ENCODE data around the gene EMP2.
A peak's percentile ranks its signal among the peaks of the same experiment; 100 is the strongest.
"Not testable (repeated sequence)": the region's sequence is repeated elsewhere in the genome, so short reads cannot be mapped to it uniquely, and the experiment has no call there.

The EMP2 gene

DNA sequence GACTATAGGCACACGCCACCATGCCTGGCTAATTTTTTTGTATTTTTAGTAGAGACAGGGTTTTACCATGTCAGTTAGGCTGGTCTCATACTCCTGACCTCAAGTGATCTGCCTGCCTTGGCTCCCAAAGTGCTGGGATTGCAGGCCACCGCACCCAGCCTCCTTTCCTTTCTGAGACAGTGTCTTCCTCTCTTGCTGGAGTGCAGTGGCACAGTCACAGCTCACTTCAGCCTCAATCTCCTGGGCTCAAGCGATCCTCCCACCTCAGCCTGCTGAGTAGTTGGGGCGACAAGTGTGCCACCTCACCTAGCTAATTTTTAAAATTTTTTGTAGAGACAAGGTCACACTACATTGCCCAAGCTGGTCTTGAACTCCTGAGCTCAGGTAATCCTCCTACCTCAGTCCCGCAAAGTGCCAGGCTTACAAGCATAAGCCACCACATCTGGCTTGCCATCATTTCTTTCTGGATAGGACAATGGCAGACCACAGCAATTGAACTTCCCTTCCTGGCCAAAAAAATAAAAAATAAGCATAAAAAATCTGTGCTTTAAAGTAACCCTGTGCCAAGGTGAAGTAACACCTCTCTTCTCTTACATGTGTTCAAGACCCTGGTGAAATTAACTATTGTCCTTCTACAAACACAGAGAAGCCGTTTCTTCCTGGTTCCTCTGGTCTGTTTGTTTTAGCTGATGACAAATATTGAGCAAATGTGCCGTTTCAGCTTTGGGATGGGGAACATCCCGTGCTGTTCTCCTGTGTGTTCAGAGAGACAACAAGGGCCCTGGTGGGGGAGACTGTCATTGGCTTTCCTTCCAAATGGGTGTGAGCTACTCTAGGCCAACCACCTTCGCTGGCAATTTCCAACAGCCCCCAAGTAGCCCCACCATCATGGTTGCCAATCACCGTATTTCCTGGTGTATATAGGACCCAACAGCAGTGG lies 60.2 kb downstream of the EMP2 start:
- DNase-seq = no peak

DNA sequence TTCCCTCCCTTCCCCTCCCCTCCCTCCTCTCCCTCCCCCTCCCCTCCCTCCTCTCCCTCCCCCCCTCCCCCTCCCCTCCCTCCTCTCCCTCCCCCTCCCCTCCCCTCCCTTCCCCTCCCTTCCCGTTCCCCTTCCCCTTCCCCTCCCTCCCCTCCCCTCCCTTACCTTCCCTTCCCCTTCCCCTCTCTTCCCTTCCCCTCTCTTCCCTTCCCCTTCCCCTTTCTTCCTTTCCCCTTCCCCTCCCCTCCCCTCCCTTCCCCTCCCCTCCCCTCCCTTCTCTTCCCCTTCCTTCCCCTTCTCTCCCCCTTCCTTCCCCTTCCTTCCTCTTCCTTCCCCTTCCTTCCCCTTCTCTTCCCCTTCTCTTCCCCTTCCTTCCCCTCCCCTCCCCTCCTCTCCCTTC lies 61.1 kb downstream of the EMP2 start:
- DNase-seq = no peak

DNA sequence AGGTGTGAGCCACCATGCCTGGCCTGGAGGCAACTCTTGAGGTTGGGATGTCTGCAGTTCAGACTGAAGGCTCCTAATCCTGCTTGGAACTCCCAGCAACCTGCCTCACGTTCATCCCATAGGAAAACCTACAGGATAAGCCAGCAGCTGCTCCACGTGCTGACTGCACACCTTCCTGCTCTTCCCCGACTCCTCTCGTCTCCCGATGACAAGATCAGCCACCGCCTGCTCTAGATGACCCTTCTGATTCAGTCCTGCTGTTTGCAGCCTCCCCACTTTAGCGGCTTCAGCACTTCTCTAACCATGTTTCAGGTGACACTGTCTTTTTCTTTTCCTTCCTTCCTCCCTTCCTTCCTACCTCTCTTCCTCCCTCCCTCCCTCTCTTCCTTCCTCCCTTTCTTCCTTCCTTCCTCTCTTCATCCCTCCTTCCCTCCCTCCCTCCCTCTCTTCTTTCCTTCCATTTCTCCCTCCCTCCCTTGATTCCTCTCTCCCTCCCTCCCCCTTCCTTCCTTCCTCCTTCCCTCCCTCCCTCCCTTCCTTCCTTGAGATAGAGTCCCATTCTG lies 61.8 kb downstream of the EMP2 start:
- DNase-seq = no peak

DNA sequence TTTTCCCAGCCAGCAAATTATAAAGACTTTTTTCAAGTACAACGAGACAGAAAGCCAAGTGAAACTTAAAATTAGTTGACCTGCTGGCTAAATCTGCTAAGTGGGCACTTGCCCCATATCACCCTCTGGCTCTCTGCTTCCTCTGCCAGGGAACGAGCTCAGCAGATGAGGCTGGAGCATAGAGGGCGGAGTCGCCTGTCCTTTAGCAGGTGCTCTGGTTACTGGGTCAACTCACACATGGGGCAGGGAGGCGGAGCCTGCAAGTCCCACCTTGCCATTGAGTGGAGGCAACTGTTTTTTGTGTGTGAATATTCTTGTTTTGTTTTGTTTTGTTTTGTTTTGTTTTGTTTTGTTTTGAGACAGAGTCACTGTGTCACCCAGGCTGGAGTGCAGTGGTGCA lies 62.5 kb downstream of the EMP2 start:
- no peak for DNase-seq

DNA sequence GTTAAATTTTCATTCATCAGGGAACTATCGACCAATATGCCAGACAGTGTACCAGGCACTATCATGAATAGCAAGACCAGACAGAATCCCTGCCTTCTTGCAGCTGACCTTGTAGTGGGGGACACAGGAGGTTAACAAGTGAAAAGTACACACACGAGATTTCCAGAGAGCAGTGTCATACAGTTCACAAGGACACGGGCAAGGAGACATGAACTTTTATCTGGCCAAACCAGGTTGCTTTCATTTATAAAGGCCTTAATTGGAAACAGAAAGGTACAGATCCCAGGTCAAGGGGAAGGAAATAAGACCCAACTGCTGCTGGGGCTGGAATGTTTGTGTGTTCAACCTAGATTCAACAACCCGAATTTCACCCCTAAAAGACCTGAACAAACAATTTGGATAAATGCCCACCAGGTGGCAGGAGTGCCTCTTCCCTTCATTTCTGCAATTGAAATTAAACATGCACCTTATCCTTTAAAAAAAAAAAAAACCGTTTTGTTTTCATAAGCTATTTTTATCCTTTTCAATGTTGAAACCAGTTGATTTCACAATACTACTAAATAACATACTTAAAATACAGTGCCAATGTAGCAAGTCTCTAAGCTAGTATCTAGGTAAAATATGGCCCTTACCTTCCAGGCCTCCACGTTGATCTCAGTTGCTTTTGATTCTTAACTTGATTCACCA lies 65.9 kb downstream of the EMP2 start:
- DNase-seq = peak; percentile 2

DNA sequence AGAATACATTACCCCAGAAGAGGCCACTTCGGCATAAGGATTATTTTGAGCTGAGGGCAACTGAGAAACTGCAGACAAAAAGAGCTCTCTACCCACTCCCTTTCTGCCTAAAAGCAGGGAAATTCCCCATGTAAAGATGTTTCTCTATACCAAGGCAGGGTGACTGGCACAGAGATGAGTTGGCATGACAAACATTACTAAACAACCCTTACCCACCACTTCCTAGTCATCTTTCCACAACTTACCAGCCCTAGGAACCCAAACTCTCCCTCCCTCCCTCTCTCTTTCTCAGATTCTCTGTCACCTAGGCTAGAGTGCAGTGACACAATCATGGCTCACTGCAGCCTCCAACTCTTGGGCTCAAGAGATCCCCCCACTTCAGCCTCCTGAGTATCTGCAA lies 68.6 kb downstream of the EMP2 start:
- no peak for DNase-seq

DNA sequence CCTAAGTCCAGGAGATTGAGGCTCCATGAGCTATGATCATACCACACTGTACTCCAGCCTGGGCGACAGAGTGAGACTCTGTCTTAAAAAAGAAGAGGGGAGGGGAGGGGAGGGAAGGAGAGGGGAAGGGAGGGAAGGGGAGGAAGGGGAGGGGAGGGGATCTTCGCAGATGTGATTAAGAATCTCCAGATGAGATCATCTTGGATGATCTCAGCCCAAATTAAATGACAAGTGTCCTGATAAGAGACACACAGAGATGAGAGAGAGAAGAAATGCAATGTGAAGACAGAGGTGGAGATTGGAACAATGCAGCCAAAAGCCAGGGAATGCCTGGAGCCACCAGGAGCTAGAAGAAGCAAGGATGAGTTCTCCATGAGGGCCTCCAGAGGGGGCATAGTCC lies 70.1 kb downstream of the EMP2 start:
- DNase-seq = no peak

DNA sequence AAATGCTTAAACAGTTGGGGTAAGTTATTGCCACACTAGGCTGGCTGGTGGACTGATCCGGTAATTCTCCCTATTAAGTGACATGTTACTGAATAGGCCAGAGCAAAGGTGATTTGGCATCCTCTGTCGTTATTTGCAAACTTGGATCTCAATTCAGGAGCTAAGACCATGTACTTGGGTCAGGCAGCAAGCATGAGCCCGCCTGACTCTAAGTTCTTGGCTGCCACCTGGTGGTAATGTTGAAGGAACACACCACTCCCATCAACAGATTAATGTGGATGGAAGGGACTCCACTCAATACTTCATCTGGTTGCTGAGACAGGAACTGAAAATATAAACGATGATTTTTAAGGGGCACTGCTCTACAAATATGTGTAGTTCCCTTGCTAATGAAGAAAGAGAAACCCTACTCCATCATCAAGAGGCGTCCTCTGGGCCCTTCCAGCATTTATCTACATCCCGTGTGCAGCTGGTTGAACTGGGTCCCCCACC lies 70.8 kb downstream of the EMP2 start:
- DNase-seq = peak; percentile 27

DNA sequence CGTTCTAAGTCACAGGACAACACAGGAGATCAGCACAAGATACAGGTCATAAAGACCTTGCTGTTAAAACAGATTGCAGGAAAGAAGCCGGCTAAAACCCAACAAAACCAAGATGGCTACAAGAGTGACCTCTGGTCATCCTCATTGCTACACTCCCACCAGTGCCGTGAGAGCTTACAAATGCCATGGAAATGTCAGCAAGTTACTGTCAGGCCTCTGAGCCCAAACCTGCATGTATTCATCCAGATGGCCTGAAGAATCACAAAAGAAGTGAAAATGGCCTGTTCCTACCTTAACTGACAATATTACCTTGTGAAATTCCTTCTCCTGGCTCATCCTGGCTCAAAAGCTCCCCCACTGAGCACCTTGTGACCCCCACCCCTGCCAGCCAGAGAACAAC lies 75.1 kb downstream of the EMP2 start:
- not testable (repeated sequence) for DNase-seq

DNA sequence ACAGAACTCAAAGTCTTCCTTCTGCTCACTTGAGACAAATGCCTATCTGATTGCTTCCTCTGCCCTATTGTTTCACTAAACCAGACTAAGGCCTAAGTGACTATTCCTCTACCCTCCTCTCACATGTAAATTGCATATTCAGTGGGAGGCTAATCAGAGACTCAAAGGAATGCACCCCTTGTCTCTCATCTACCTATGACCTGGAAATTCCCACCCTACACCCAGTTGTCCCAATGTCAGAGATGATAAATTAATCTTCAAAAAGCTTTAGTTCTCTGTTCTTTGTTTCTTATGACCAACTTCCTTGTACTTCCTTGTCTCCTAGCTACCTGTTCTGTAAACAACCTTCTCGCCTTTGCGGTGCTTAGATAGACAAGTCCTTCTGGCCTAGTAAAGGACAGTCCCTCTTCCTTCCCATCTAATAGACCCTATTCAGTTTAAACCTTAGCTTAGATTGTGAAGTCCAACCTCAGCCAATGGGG lies 76.0 kb downstream of the EMP2 start:
- no peak for DNase-seq

DNA sequence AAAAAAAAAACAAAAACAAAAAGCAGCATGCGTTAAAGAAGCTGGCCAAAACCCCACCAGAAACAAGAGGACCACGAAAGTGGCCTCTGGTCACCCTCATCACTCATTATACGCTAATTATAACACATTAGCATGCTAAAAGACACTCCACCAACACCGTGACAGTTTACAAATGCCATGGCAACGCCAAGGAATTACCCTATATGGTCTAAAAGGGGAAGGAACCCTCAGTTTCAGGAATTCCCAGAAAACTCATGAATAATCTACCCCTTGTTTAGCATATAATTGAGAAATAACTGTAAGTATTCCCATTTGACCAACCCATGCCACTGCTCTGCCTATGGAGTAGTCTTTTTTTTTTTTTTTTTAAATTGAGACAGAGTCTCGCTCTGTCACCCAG lies 77.6 kb downstream of the EMP2 start:
- no peak for DNase-seq

DNA sequence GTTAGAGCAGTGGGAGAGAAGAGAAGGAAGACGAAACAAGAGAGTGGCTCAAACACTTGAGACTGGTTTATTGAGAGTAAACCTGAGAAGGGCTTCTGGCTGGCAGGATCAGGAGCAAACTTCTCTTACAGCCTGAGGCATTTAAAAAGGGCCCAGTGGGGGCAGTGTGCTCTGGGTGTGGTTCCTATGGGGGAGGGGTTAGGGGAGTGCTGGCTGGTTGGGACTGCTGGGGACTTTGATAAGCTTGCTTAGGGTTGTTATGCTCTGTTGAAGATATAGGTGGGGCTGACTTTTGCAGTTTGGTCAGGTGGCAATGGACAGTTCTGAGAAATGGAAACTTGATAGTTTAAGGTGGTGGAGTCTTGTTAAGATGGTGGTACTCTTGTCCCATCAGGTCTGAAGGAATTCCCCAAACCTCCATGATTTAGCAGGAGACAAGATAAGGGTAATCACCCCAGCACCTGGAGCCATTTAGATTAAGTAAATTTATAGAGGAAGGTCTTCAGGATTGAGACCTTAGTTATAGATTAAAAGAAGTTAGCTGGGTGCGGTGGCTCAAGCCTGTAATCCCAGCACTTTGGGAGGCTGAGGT lies 79.3 kb downstream of the EMP2 start:
- no peak for DNase-seq

DNA sequence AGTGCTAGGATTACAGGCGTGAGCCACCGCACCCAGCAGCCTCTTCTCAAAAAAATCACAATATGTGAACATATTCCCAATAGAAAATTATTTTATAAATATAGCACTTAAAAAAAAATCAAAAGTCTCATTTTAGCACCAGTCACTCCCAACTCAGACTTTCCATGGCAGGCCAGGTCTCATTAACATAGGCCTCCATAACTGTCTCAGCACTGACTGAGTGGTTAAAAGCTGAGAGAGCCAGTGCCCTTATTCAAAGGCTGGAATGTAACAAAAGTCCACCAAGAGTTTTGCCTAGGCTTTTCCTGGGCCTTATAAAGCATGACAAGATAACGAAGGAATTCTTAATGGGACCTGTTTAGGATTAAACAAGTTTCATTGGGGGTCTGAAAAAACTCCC lies 79.8 kb downstream of the EMP2 start:
- DNase-seq = no peak

DNA sequence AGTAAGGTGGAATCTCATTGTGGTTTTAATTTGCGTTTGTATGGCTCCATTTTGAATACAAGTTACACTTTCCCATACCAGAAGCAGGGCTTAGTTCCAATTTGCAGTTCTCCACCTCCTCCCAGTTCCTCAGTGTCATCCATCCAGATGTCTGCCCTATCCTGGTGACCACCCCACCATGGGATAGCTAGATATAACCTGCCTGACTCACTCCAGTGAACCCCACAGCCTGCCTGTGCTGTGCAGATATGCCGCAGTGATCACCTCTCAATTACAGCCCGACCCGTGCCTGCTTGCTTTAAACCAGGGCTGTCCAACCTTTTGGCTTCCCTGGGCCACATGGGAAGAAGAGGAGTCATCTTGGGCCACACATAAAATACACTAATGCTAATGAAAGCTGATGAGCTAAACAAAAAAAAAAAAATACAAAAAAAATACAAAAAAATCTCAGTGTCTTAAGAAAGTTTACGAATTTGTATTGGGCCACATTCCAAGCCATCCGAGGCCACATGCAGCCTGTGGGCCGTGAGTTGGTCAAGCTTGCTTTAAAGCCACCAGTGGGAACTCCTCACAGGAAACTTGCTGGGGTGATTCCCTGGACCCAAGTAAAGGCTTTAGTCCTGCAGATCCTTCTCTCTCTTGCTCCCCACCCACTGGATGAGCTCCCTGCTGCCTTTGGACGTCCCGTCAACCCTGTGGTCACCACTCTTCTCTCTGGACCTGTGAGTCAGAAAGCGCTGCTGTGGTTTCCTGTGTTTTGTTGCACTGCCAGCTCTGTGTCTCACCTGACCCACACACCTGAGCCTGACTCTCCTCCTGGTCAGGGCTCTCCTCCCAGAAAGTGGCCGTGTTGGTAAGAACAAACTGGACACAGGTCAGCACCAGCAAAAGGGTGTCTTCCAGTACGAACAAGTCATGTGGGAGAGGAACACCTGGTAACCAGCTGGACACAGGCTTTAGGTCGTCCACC lies 83.0 kb downstream of the EMP2 start:
- no peak for DNase-seq

DNA sequence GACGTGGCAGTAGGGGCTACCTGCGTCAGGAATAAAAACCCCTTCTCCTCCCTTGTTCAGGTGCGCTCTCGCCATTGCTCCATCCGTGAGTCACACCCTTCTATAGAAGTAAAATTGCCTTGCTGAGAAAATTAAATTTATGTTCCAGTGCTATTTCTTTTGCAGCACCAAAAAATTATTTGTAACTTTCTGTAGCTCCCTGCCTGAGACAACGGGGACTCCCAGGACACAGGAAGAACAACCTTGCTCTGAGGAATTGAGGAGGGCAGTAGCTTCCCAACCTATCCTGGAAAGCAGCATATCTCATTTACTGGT lies 85.4 kb downstream of the EMP2 start:
- no peak for DNase-seq

DNA sequence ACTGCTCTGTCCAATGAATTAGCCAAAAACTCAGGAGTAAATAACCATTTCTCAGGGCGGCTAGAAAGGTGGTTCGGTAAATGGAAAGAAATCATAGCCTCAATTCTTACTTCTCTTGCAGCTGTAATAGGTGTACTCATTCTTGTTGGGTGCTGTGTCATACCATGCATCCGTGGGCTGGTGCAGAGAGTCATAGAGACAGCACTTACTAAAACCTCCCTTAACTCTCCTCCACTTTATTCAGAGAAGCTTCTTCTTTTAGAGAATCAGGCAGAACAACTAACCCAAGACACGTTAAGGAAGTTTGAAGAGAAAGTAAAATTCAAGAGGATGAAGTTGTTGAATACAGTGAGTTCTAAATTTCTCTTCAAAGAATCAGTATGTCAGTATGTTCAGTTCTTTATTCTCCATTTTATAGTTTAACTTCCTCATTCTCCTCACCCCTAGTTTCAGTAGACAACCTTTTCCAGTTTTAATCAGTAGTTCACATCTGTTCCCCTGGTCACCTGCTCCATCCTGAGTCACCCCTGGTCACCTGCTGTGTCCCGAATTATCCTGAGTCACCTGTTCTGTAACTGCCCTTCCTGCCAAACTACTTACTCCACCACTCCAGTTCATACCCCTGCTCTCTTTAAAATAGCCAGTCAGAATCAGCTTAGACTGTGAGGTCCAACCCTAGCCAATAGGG lies 85.9 kb downstream of the EMP2 start:
- DNase-seq = no peak

DNA sequence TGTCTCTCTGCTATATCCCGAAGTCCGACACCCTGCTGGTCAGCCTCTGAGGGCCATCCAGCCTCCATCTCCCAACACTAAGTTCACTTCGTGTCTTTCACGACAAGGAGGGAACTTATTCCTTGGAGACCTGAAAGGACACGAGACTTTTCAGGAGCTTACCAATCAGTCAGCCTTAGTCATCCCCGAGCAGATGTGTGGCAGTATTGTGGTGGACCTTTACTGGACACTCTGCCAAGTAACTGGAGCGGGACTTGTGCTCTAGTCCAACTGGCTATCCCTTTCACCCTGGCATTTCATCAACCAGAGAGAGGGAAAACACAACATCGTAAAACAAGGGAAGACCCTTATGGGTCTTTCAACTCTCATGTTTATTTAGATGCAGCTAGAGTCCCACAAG lies 87.1 kb downstream of the EMP2 start:
- DNase-seq = no peak

DNA sequence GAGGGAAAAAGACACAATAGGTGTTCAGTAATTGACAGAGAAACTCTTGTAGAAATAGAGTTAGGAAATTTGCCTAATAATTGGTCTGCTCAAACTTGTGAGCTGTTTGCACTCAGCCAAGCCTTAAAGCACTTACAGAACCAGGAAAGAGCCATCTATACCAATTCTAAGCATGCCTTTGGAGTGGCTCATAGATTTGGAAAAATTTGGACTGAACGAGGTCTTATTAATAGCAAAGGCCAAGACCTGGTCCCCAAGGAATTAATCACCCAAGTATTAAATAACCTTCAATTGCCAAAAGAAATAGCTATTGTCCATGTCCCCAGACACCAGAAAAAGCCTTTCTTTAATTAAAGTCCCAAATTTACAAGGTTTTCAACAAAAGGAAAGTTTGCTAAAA lies 90.3 kb downstream of the EMP2 start:
- DNase-seq = no peak

DNA sequence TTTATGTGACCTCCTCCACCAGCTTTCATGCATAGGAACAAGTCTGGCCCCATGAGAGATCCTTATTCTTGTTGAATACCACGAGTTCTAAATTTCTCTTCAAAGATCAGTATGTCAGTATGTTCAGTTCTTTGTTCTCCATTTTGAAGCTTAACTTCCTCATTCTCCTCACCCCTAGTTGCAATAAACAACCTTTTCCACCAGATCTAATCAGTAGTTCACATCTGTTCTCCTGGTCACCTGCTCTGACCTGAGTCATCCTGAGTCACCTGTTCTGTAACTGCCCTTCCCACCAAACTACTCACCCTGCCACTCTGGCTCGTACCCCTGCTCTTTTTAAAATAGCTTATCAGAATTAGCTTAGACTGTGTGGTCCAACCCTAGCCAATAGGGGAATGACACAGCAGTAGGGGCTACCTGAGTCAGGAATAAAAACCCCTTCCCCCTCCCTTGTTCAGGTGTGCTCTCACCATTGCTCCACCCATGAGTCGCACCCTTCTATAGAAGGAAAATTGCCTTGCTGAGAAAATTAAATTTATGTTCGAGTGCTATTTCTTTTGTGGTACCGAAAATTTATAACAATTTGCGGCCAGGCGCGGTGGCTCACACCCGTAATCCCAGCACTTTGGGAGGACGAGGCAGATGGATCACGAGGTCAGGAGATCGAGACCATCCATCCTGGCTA lies 94.6 kb downstream of the EMP2 start:
- no peak for DNase-seq

DNA sequence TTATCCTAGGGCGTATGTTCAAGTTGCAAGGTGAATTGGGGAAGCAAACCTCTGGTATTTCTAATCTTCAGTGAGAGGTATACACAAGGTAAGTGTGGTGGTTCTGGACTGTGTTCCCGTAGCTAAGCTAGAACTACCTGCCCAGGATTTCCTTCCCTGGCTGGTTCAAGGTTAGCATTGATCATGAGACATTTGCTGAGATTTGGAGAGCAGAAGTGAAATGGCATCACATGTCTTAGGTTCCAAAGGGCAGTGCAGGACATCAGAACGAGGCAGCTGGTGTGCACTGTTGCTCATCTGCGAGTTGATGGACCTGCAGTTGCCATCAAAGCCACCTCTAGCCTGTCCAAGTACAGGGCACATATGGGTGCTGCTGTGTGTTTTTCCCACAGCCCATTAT lies 95.2 kb downstream of the EMP2 start:
- no peak for DNase-seq

DNA sequence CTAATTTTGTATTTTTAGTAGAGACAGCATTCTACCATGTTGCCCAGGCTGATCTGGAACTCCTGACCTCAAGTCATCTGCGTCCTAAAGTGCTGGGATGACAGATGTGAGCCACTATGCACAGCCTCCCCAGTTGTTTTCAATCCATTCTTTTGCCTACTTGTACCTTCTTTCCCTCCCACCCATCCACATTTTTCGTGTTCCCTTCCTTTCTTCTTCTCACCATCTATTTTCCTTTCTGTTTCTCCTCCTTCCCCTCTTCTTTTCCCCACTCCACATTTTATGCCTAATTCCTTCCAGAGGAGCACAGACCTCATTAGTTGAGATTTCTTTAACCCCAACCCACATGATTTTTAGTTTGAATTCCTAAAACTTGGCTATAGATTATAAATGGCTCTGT lies 100.2 kb downstream of the EMP2 start:
- no peak for DNase-seq
